ENCODE data around the gene UPK1B.
A peak's percentile ranks its signal among the peaks of the same experiment; 100 is the strongest.

UPK1B gene

GRCh38 chr3:119145128-119145499, 28.3 kb upstream of the UPK1B start:
- Mint-ChIP-seq H3K36me3 (ENCODE audit: low read depth) (no peaks in the 10 kb centered on the region), H3K27me3 (ENCODE audit: low read depth) (no peaks in the 10 kb centered on the region), H3K27ac (no peak overlapping the region), H3K9me3 (no peaks in the 10 kb centered on the region), H3K4me3 (no peak overlapping the region), H3K4me1 (no peaks in the 10 kb centered on the region)
- TF ChIP-seq CTCF (IDR thresholded peaks at IDR 0.05; ENCODE audit: unreplicated experiment in 3 of 3) = no peak

GRCh38 chr3:119145500-119146167, 27.8 kb upstream of the UPK1B start, which contains the start of gene TEX55:
TEX55 (plus strand) TSS chr3:119146165; CDS start chr3:119146190, 25 bp downstream.
- Mint-ChIP-seq H3K4me3 (no peak within 1 kb of the TSS), H3K27ac (no peak within 1 kb of the TSS), H3K27me3 (ENCODE audit: low read depth) (no peaks in the 10 kb centered on the region), H3K36me3 (ENCODE audit: low read depth) (no peaks in the 10 kb centered on the region), H3K9me3 (no peaks in the 10 kb centered on the region), H3K4me1 (no peaks in the 10 kb centered on the region)
- TF ChIP-seq CTCF (IDR thresholded peaks at IDR 0.05; ENCODE audit: unreplicated experiment in 3 of 3) = peak; percentile 45 to 59 (median 45)

- TF ChIP-seq CTCF (IDR thresholded peaks at IDR 0.05; ENCODE audit: unreplicated experiment in 3 of 3) = no peak
- H3K9me3 Mint-ChIP-seq = no peaks in the 10 kb centered on the region
- no peak overlapping the region for H3K4me3 Mint-ChIP-seq
- no peak overlapping the region for H3K27ac Mint-ChIP-seq
- H3K36me3 Mint-ChIP-seq (ENCODE audit: low read depth) = no peaks in the 10 kb centered on the region
- no peaks in the 10 kb centered on the region for H3K27me3 Mint-ChIP-seq (ENCODE audit: low read depth)
- no peaks in the 10 kb centered on the region for H3K4me1 Mint-ChIP-seq
These were observed 26.6 kb upstream of the UPK1B start for GRCh38 chr3:119146578-119147375.

GRCh38 chr3:119147494-119147893, 25.9 kb upstream of the UPK1B start:
- TF ChIP-seq CTCF (IDR thresholded peaks at IDR 0.05; ENCODE audit: unreplicated experiment in 3 of 3) = no peak
- Mint-ChIP-seq H3K27me3 (ENCODE audit: low read depth) (no peaks in the 10 kb centered on the region), H3K4me3 (no peak overlapping the region), H3K4me1 (no peaks in the 10 kb centered on the region), H3K27ac (no peak overlapping the region), H3K9me3 (peaks cover 2% of the 10 kb centered on the region), H3K36me3 (ENCODE audit: low read depth) (no peaks in the 10 kb centered on the region)

GRCh38 chr3:119148493-119149180, 24.8 kb upstream of the UPK1B start:
- no peak overlapping the region for H3K27ac Mint-ChIP-seq
- H3K36me3 Mint-ChIP-seq (ENCODE audit: low read depth) = no peaks in the 10 kb centered on the region
- no peak overlapping the region for H3K4me3 Mint-ChIP-seq
- TF ChIP-seq CTCF (IDR thresholded peaks at IDR 0.05; ENCODE audit: unreplicated experiment in 3 of 3) = no peak
- peaks cover 11% of the 10 kb centered on the region for H3K9me3 Mint-ChIP-seq
- H3K4me1 Mint-ChIP-seq = no peaks in the 10 kb centered on the region
- H3K27me3 Mint-ChIP-seq (ENCODE audit: low read depth) = no peaks in the 10 kb centered on the region

All from nephron (organoid).